Urinary bladder (tissue), 4 donors: ENCODE data around the gene TM4SF1. TPM values are rescaled to one million over a fixed set of nuclear protein-coding genes. Genes with fewer than 3 reads are reported as not detected.
A peak's percentile ranks its signal among the peaks of the same experiment; 100 is the strongest.
"Not testable (repeated sequence)": the region's sequence is repeated elsewhere in the genome, so short reads cannot be mapped to it uniquely, and the experiment has no call there.

Experiments used
- DNase-seq: peaks from one replicate; pipeline ENCODE4 v3.0.0-alpha.2; 2015; ENCODE audit errors: extremely low spot score
- H3K27ac ChIP-seq: one replicate; pipeline ENCODE4 v1.5.1; 2013; ENCODE audit warnings: low read depth, mild to moderate bottlenecking, moderate library complexity
- H3K36me3 ChIP-seq: one replicate; pipeline ENCODE4 v1.6.1; 2013; ENCODE audit warnings: mild to moderate bottlenecking, moderate library complexity; ENCODE audit not compliant: insufficient read depth
- H3K4me1 ChIP-seq: one replicate; pipeline ENCODE4 v1.6.1; 2013; ENCODE audit warnings: mild to moderate bottlenecking, moderate library complexity; ENCODE audit not compliant: insufficient read depth
- H3K4me3 ChIP-seq: one replicate; pipeline ENCODE4 v1.5.1; 2013; ENCODE audit warnings: low read depth, low read length
- WGBS: extraction: QIAGEN DNeasy Blood & Tissue Kit; methylation state at CpG from one replicate; pipeline ENCODE4 v1.1.7; 2013; 5-methylcytosine and 5-hydroxymethylcytosine counted together
- polyA plus RNA-seq: library from polyadenylated mRNA; stranded (reverse); fragments of 200-250 nt; gene quantifications from one replicate; pipeline ENCODE4 v1.2.3, GENCODE V29; 2013
- total RNA-seq: library from RNA; depleted of rRNA; stranded (reverse); fragments of >200 nt; gene quantifications from one replicate; pipeline ENCODE4 v1.2.3, GENCODE V29; 2014
- donor health status: healthy with polysubstance abuse.
- donor health status: healthy.

Gene TM4SF1
- total and polyA plus RNA-seq, 2 donors = 64.8 to 124 TPM

DNA sequence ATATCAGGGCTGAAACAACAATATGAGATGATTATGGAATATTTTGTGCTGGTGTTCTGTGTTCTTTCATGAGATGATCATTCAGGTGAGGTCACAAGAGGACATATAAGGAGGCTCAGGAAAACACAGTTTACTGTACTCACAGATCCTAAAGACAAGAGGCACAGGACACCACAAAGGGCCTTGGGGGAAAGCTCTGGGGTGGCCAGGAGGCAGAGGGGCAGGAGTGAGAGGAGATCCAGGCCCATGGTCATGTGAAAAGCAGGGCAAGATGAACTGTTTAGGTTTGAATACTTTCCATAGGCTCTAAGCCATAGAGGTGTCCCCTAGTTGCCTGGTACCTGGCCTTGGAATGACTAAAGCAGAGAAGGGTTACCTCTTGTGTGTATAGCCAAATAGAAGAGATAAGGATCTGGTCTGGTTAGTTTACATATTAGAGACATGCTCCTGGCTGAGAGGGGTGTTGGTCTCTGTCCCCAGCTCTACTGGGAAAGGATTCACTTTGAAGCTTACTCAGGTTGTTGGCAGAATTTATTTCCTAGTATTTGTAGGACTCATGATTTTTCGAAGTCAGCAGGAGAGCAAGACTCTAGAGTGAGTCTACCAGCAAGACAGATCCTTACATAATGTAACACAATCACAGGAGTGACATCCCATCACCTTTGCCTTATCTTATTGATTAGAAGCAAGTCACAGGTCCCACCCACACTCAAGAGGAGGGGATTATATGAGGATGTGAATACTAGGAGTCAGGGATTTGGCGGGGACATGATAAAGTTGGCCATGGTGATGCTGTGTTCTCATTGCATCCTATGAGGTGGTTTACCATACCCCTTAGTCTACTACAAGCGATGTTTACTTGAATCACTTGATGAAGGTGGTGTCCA, 11.3 kb upstream of the TM4SF1 start:
- Histone ChIP-seq H3K36me3 (no peaks in the 10 kb centered on the region), H3K4me1 (peaks cover 1% of the 10 kb centered on the region), H3K27ac (no peak overlapping the region), H3K4me3 (no peak overlapping the region)
- no peak for DNase-seq
- WGBS = 94% methylated on average over 3 of the region's 3 CpGs

DNA sequence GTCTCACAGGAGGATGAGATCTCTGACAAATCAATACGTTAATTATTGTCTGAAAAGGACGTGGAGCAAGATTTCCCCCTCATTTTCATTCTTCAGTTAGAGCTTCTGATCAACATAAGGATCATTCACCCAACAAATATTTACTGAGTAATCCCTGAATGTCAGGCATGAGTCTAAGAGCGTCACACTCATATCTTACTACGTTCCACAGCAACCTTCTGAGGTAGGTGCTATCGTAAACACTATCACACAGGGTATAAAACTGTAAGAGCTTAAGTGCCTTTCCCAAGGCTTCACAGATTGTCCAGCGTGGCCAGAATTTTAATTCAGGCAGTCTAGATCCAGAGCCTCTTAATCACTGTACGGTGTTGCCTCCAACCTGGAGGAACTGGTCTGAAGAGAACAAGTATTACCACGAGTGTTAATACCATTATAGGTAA, 10.6 kb upstream of the TM4SF1 start:
- no peak for DNase-seq
- H3K36me3 ChIP-seq = no peaks in the 10 kb centered on the region
- H3K27ac ChIP-seq = no peak overlapping the region
- H3K4me3 ChIP-seq = no peak overlapping the region
- peaks cover 1% of the 10 kb centered on the region for H3K4me1 ChIP-seq
- WGBS = 73% methylated on average over 8 of the region's 8 CpGs

DNA sequence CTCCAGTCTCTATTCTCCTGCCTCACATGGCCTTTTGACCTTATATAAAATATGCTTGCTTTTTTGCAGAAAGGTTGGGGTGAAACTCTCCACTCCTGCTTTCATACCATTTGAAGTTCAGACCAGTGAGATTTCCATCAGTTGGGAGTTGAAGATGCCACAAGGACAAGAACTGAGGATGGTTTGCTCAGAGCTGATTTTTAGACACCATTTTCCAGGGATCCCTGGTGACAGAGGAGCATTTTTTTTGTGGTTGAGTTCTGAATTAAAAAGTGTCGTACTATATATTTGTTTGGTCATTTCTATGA, 8.8 kb upstream of the TM4SF1 start:
- peak overlapping the region; percentile 70 for H3K27ac ChIP-seq
- H3K4me1 ChIP-seq = peaks cover 1% of the 10 kb centered on the region
- WGBS = 44% methylated on average over 1 of the region's 1 CpG
- DNase-seq = no peak
- no peaks in the 10 kb centered on the region for H3K36me3 ChIP-seq
- no peak overlapping the region for H3K4me3 ChIP-seq

DNA sequence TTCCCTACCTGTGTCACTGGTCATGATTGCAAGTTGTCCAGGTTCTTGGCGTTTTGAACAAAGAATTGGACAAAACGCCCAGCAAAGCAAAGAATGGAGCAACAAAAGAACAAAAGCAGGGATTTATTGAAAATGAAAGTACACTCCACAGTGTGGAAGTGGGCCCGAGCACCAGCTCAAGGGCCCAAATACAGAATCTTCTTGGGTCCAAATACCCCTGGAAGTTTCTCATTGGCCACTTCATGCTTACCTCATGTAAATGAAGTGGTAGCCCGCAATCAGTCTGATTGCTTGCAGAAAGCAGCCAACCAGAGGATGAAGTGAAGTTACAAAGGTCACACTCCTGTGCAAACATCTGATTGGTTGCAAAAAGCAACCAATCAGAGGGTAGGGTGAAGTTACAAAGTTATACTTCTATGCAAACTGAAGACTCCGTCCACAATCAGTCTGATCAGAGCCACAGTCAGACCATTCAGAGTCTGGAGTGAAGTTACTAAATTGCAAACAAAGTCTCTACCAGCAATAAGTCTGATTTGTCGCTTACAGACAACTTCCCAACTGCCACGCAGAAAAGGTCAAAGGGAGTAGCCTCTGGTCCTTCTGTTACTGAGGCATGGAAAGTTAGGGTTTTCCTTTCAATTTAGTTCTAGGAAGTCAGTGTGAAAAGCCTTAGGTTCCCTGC, 8.3 kb upstream of the TM4SF1 start:
- Histone ChIP-seq H3K4me1 (peaks cover 1% of the 10 kb centered on the region), H3K27ac (no peak overlapping the region), H3K4me3 (no peak overlapping the region), H3K36me3 (no peaks in the 10 kb centered on the region)
- 92% methylated on average over 7 of the region's 7 CpGs for WGBS
- no peak for DNase-seq

DNA sequence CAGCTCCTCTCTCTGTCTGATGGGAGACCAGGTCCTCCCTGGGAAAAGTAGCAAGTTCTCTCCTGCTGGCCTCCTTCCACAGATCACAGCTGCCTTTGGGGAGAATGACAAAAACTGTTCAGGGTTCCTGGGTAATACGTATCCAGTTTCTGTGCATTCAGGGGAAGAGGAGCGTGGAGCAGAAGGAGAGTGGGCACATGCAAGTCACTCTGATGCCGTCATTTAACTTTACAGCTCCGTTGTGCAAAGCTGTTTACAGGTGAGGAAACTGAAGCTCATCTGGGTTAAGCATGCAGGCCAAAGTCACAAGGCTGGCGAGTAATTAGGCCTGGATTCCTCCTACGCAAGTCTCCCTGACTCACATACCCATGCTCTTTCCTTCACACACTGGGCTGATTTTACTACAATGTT, 7.5 kb upstream of the TM4SF1 start:
- H3K27ac ChIP-seq = no peak overlapping the region
- H3K4me1 ChIP-seq = peaks cover 1% of the 10 kb centered on the region
- no peaks in the 10 kb centered on the region for H3K36me3 ChIP-seq
- no peak overlapping the region for H3K4me3 ChIP-seq
- no peak for DNase-seq
- WGBS = 84% methylated on average over 6 of the region's 6 CpGs

DNA sequence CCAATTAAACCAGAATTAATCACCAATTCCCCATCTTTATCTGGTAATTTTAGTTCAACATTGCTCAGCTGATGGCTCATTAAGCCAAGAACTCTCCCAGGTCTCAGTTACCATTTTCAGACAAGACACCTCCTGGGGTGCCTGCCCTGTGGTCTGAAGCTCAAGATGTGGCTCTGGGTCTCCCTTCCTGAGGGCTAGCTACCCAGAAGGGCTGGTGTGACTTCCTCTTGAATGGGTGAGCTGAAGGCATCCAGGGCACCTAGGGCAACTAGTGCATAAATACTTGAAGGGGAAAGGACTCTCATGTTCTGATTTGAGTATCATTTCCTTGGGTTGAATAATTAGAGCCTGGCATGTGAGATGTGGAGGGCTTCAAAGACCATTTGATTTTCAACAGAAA, 6.7 kb upstream of the TM4SF1 start:
- no peak overlapping the region for H3K27ac ChIP-seq
- DNase-seq = no peak
- H3K4me1 ChIP-seq = peaks cover 1% of the 10 kb centered on the region
- no peaks in the 10 kb centered on the region for H3K36me3 ChIP-seq
- no peak overlapping the region for H3K4me3 ChIP-seq

DNA sequence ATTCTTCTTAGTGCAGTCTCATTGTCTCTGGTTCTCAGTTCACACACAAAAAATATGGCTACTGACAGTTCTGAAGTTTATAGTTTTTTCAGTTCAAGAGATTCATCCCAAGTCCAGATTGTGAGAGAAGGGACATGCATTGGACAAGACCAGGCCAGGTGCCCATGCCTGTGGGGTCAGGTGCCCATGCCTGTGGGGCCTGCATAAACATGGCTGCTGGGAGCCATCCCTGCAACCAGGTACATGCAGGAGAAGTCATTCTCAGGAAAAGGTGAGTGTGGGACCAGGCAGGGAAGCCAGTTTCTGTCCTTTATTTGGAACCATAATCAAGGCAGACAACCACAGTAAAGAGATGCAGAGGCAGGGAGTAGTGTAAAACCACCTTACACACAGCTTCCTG, 6.3 kb upstream of the TM4SF1 start:
- DNase-seq = no peak
- Histone ChIP-seq H3K36me3 (no peaks in the 10 kb centered on the region), H3K4me1 (peaks cover 1% of the 10 kb centered on the region), H3K27ac (no peak overlapping the region), H3K4me3 (no peak overlapping the region)

DNA sequence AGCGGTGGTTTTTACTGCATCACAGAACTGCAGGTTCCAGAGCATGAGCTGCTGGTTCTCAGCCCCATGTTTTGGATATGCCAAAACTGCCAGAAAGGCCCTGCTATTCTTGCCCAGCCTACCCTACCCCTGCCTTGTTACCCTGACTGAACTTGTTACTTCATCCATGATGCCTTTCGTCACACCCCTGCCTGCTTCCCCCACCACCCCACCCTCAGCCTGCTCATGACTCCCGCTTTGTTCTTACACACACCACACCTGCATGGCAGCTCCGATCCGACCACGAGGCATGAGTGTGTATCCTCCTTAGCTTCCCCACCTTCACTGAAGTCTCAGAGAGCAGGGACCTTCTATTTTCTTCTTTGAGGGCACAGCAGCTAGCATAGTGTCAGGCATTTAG, 5.1 kb upstream of the TM4SF1 start:
- H3K27ac ChIP-seq = no peak overlapping the region
- 89% methylated on average over 6 of the region's 6 CpGs for WGBS

DNA sequence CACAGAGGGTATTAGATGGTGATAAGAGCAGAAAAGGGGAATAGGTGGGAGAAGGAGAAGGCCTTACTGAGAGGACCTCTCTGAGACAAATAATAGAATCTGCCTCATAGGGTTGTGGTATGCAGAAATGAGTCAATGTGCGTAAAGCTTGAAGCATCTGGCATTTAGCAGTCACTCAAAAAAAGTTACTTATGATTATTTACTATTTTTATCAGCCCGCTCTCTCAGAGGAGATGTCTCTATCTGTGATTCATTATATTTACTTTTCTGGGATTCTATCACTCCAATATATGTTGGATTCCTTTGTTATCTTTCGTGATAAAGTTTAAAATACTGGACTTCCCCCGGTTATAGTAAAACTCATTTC, 4.6 kb upstream of the TM4SF1 start:
- H3K27ac ChIP-seq = no peak overlapping the region
- H3K36me3 ChIP-seq = no peaks in the 10 kb centered on the region
- H3K4me1 ChIP-seq = peaks cover 1% of the 10 kb centered on the region
- no peak for DNase-seq
- H3K4me3 ChIP-seq = no peak overlapping the region
- 53% methylated on average over 4 of the region's 4 CpGs for WGBS

More for the DNA sequence above, 5.1 kb upstream of the TM4SF1 start:
- no peak overlapping the region for H3K4me3 ChIP-seq
- no peaks in the 10 kb centered on the region for H3K36me3 ChIP-seq
- DNase-seq = no peak
- peaks cover 1% of the 10 kb centered on the region for H3K4me1 ChIP-seq

DNA sequence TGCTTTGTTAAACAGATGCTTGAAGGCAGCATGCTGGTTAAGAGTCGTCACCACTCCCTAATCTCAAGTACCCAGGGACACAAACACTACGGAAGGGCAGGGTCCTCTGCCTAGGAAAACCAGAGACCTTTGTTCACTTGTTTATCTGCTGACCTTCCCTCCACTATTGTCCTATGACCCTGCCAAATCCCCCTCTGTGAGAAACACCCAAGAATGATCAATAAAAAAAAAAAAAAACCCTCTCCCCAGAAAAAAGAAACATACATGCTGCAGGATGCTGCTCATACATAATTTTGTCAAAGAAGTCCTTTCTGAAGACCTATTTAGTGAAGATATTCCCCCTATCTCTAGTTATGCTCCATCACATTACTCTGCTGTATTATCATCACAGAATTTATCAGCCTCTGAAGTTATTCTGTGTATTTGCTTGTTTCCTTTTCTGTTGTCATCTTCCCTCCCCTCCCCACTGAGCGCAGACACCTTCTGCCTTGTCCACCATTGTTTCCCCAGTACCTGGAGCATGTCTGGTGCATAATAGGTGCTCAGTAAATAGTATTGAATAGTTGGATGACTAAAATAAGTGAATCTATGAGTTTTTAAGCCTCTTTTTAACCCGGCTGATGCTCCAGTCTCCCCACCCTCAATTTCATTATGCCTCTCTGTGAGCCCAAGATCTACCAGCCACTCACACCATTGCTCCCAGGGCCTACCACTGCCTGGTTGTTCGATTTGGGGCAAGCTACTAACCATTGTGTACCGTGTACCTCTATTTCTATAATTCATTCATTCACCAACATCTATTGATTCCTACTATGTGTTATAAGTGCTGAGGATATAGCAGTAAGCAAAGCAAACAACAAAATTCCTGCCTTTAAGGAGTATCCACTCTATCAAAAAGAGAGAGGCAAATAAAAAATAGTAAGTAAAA, 4.0 kb upstream of the TM4SF1 start:
- no peak for DNase-seq
- H3K4me1 ChIP-seq = peaks cover 1% of the 10 kb centered on the region
- no peak overlapping the region for H3K27ac ChIP-seq
- H3K4me3 ChIP-seq = no peak overlapping the region
- 93% methylated on average over 6 of the region's 6 CpGs for WGBS
- no peaks in the 10 kb centered on the region for H3K36me3 ChIP-seq

DNA sequence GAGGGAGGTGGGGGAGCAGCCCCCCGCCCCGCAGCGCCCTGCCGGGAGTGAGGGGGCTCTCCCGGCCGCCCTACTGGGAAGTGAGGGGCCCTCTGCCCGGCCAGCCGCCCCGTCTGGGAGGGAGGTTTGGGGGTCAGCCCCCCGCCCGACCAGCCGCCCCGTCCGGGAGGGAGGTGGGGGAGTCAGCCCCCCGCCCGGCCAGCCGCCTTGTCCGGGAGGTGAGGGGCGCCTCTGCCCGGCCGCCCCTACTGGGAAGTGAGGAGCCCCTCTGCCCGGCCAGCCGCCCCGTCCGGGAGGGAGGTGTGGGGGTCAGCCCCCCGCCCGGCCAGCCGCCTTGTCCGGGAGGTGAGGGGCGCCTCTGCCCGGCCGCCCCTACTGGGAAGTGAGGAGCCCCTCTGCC, 2.8 kb upstream of the TM4SF1 start:
- H3K4me3 ChIP-seq, DNase-seq, H3K27ac ChIP-seq, H3K36me3 ChIP-seq, H3K4me1 ChIP-seq: not testable (repeated sequence)
- WGBS = 96% methylated on average over 17 of the region's 32 CpGs

DNA sequence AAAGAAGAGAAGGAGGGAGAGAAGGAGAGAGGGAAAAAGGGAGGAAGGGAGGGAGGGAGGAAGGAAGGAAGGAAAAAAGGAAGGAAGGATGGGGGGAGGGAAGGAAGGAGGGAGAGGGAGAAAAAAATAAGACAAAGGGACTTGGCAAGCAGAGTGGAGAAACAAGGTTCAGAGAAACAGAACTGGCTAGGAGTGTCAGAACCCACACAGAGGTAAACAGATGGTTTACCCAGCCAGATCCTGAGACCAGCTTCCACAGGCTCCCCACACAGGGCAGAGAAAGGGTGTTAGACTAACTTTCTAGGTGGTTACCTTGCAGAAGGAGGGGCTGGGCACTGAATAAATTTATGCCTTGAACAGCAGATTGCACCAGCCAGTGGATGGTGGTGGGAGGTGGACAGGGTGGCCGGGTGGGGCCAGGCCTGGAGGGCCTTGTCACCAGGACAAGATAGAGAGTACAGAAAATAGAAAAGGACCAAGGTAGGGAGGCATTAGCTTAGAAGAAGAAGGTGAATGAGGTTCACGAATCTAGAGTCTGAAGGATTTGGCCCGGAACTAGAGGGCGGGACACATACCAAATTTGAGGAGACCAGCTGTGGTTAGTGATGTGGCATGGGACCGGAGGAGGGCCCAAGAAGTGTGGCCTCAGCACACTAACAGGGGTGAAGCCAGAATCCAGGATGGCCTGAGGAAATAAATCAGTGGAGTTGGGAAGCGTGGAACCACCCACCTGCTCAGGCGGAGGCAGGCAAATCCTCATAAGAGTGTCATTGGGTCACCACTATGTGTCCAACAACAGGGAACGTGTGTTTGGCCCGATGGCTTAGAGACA, 1.2 kb upstream of the TM4SF1 start:
- no peaks in the 10 kb centered on the region for H3K4me1 ChIP-seq
- no peak overlapping the region for H3K4me3 ChIP-seq
- 87% methylated on average over 9 of the region's 9 CpGs for WGBS

More for the DNA sequence above, 1.2 kb upstream of the TM4SF1 start:
- no peak for DNase-seq
- no peaks in the 10 kb centered on the region for H3K36me3 ChIP-seq
- H3K27ac ChIP-seq = no peak overlapping the region
